GM18858 (cell line): ENCODE measurements around the gene TYMS.

Source experiments
- ATAC-seq: cut with Tn5 transposase; IDR thresholded peaks from one replicate; pipeline ENCODE4 v1.9.1; 2021; ENCODE audit not compliant: unreplicated experiment

Gene TYMS

GRCh38 chr18:657311-658000 is at the start of gene TYMS:
TSS of gene TYMS (plus strand) at chr18:657653. CDS start at chr18:657743, 90 bp downstream.
- ATAC-seq = peak; percentile 32

DNA sequence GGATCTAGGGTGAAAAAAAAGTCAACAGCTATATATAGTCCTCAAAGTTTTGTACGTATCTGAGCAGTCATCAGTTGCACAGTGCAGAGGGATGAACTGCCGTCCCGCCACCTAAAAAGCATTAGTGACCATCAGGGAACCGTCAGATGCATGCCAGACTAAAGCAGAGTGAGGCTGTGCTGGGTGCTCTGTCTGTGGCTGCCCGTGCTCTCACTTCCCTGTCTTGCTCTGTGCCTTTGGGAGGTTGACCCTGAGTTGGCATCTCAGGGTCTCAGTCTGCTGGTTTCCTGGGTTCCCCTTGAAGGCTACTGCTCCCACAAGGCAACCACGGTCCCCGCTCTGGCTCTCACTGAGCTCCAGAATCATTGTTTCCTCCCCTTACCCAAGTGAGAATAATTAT is 49.5 kb upstream of the TYMS start:
- no peak for ATAC-seq

GRCh38 chr18:610214-610928 is 47.1 kb upstream of the TYMS start:
- no peak for ATAC-seq

GRCh38 chr18:612156-612555 is 45.3 kb upstream of the TYMS start:
- no peak for ATAC-seq

DNA sequence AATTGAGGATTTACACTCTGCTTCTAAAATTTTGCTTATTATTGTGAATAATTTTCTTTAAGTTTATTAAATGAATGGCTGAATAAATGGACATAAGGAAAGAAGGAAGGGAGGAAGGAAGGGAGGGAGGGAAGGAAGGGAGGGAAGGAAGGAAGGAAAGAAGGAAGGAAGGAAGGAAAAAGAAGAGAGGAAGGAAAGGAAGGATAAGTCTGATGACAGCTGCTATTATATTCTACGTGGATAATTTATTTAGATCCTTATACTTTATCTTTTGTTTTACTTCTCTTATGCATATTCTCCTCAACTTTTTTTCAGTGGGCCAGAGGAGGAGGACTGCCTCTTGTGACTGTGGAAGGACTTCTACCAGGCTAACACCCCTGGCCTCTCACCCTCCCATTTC is 43.3 kb upstream of the TYMS start:
- no peak for ATAC-seq

DNA sequence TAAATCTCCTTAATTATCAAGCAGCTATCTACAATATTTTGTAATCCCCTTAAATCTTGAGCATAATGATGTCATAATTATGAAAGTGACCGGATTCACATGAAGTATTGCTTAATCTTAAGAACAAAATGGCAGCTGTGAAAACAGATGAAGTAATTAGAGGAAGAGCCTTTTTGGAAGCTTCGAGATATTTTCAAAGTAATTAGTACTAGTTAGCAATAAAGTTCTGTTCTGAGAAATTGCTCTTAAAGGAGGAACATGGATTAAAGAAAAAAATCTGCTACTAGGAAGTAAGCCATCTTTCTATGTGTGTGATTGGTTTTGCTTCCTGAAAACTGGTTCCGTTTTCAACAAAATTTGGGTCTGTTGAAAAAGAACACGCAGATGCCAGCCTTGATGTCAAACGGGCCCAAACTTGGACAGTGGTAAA is 42.3 kb upstream of the TYMS start:
- no peak for ATAC-seq

GRCh38 chr18:615773-616172 is 41.7 kb upstream of the TYMS start:
- no peak for ATAC-seq

DNA sequence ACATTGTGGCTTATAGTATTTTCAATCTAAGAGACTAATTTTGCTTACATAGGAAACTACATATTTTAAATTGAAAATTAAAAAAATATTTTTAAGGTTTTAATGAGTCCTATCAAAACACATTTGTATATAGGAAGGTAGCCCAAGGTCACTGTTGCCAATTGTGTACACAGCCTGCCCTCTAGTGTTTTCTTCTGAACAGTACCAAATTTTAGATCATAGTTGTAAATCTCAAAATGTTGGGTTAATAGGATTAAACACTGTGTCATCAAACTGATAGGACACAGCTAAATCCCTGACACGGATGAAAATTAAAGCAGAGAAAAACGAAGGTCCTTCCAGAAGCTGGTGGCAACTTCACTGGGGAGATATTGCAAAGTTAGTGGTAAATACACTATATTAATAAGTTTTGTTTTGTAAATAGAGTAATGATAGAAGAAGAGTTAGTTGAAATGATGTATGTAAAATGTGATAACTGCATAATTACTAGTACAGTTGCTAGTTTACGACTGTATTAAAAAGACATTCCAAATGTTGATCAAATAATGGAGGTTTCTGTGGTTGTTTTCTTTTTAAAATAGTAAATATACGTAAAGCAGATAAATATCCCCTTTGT is 41.0 kb upstream of the TYMS start:
- no peak for ATAC-seq

- ATAC-seq = no peak
These were observed 39.4 kb upstream of the TYMS start for GRCh38 chr18:617970-618504.

DNA sequence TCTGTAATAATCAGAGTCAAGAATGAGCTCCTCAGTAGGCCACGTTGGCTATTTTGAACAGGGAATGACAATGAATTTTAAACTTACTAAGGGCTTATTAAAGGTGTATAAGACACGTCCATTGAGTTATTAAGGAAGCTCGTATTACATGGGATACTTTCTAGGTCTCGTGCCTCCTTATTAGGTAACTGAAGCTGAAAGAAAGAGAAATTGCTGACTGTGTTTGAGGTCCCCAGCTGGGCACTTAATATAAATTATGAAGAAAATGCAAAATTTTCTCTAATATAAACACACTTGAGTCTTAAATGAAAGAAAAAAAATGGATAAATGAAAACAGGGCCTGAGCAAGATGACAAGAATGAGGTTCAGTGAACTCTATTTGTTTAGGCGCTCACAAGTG is 38.8 kb upstream of the TYMS start:
- no peak for ATAC-seq

- ATAC-seq = no peak
These were observed 36.0 kb upstream of the TYMS start for GRCh38 chr18:621291-622043.

GRCh38 chr18:622289-622688 is 35.2 kb upstream of the TYMS start:
- ATAC-seq = no peak

- no peak for ATAC-seq
These were observed 33.5 kb upstream of the TYMS start for GRCh38 chr18:623761-624620.

- no peak for ATAC-seq
These were observed 30.2 kb upstream of the TYMS start for GRCh38 chr18:627231-627630.

DNA sequence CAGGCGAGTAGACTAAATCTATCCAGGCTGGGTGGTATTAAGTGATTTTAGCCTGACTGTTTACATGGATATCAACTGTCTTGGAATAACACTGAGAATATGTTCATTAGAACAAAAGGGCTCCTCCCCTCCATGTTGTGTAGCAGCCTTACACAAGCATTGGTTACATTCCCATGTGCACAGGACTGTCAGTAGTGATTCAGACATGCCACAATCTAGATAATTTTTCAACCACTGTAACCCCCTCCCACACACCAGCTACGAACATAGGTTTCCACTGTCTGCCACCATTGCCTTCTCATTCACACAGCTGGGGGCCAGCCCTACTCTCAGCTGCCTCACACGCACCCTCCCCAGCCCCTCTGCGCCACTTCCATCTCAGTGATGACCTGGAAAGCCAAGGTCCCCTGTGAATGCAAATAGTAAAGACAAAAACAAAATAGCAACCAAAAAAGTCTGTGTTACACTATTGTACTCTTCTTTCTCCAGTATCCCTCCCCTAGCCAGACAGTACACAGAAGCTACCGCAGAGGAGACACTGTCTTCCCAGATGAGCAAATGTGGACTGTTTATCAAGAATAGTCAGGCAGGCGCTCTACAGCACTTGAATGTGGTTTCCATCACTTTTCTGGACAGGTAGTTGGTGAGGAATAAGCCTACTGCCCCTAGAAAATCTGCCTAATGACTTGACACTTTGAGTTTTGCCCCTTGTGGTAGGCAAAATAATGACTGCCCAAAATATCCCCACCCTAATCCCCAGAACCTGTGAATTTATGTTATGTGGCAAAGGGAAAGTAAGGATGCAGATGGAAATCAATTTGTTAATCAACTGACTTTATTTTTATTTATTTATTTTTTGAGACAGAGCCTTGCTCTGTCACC is 27.9 kb upstream of the TYMS start:
- no peak for ATAC-seq

DNA sequence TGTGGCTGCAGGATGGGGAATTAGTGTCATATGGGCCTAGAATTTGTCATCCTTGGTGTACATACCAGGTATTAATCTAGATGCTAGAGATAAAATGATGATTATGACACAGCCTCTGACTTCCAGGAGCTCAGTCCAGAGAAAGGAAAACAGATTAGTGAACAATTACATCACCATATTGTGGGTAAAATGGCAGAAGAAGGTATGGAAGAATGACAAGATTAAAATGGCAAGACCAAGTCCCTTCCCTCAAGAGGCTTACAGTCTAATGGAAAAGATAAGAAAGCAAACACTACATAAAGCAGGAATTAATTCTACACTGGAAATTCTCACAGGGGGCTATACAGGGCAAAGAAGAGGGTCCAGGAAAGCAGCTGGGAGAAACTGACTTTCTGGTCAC is 25.9 kb upstream of the TYMS start:
- no peak for ATAC-seq

GRCh38 chr18:634551-635045 is 22.9 kb upstream of the TYMS start:
- ATAC-seq = no peak

GRCh38 chr18:635171-635570 is 22.3 kb upstream of the TYMS start:
- ATAC-seq = no peak

DNA sequence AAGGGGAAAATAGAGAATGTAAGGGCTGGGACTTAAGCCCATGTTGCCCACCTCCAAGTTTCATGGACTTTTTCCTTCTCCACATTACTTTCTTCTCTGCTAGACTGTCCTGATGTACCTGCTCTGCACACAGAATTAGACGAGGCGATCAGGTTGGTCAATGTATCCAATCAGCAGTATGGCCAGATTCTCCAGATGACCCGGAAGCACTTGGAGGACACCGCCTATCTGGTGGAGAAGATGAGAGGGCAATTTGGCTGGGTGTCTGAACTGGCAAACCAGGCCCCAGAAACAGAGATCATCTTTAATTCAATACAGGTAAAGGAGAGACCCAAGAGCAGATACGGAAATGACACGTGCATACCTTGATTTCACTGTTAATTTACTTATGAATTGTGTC is 16.2 kb upstream of the TYMS start:
- ATAC-seq = no peak
